ENCODE data around the gene EI24.

EI24 gene

DNA sequence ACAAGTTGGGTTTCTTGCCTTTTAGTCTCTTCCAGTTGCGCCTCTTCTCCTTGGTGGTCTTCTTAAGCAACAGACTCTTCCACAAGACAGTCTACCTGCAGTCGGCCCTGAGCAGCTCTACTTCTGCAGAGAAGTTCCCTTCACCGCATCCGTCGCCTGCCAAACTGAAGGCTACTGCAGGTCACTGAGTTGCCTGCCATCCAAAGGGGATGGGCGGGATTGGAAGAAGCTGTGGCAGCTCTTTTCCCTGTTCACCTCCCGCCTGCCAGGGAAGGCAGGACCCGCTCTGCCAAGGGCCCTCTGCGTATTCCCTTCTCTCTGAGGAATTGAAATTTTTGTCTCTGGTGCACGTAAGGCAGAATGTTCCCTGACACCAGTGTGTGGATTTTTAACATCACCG, 14.2 kb downstream of the EI24 start:
- DNase-seq (ENCODE audit: low read depth), result no peak
- no peaks in the 10 kb centered on the region for H3K27me3 ChIP-seq (replicated peaks; ENCODE audit: control insufficient read depth, insufficient read depth, low read length)
- H3K9me3 ChIP-seq (ENCODE audit: control insufficient read depth, low read length), result no peaks in the 10 kb centered on the region
- H3K4me3 ChIP-seq (ENCODE audit: low read length), result no peak overlapping the region
- no peak overlapping the region for H3K9ac ChIP-seq (ENCODE audit: low read length)
- peaks cover 5% of the 10 kb centered on the region for H3K4me1 ChIP-seq (ENCODE audit: control insufficient read depth, insufficient read depth, low read length)
- H3K36me3 ChIP-seq (ENCODE audit: control insufficient read depth, insufficient read depth, low read length, severe bottlenecking), result peaks cover 62% of the 10 kb centered on the region

DNA sequence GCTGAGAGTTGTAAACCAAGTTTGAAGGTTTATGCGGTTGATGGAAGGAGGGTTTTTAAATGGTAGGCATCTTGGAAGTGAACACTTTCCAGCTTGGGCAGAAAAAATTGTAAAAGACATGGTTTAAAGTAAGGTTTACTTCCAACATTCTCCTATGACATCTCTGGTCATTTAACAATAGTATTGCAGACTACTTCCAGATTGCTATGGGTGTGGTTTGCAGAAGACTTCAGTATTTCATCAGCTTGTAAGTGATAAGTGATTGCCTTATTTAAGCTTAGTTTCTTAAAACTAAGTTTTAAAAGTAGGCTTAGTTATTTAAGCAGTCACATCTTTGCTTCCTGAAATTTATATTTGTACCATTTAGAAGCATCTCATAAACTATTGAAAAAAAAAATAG, 16.2 kb downstream of the EI24 start:
- Histone ChIP-seq H3K9ac (ENCODE audit: low read length) (no peak overlapping the region), H3K9me3 (ENCODE audit: control insufficient read depth, low read length) (no peaks in the 10 kb centered on the region), H3K36me3 (ENCODE audit: control insufficient read depth, insufficient read depth, low read length, severe bottlenecking) (peaks cover 42% of the 10 kb centered on the region), H3K27me3 (replicated peaks; ENCODE audit: control insufficient read depth, insufficient read depth, low read length) (no peaks in the 10 kb centered on the region), H3K4me3 (ENCODE audit: low read length) (no peak overlapping the region), H3K4me1 (ENCODE audit: control insufficient read depth, insufficient read depth, low read length) (peaks cover 5% of the 10 kb centered on the region)
- peak; percentile 13 for DNase-seq (ENCODE audit: low read depth)

DNA sequence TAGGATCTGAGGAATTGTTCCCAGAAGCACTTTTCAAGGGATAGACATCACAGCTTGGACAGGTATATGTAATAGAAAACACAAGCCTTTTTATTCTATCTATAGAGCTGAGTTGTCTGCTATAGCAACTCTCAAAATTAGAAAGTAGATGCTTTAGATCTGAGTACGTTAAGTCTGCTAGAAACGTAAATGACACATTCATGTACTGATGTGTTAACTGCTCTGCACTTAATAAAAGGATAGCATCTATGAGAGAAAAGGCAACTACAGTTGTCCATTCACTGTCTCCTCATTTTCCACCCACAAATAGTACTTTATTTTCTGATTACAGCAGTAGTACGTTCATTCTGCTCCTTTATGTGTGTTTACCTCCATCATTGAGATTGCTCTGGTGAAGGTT, 17.3 kb downstream of the EI24 start:
- Histone ChIP-seq H3K9ac (ENCODE audit: low read length) (no peak overlapping the region), H3K4me1 (ENCODE audit: control insufficient read depth, insufficient read depth, low read length) (peaks cover 5% of the 10 kb centered on the region), H3K27me3 (replicated peaks; ENCODE audit: control insufficient read depth, insufficient read depth, low read length) (no peaks in the 10 kb centered on the region), H3K9me3 (ENCODE audit: control insufficient read depth, low read length) (no peaks in the 10 kb centered on the region), H3K36me3 (ENCODE audit: control insufficient read depth, insufficient read depth, low read length, severe bottlenecking) (peaks cover 33% of the 10 kb centered on the region), H3K4me3 (ENCODE audit: low read length) (no peak overlapping the region)
- no peak for DNase-seq (ENCODE audit: low read depth)

DNA sequence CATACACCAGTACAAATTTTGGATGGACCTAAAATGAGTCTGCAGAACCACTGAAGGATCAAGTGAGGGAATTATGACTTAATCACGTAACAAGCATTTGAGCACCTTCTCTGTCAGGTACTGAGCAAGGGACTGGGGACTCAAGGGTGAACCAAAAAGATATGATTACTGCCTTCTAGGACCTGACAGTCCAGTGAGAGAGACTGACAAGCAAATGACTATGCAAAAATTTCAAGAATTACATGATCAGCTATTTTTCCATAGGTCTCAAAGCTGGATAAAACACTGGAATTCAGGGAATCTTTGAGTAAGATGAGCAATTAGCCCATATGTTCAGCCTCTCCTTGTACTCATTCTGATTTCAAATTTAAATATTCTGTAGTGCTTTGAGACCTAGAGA, 18.2 kb downstream of the EI24 start:
- Histone ChIP-seq H3K9me3 (ENCODE audit: control insufficient read depth, low read length) (no peaks in the 10 kb centered on the region), H3K36me3 (ENCODE audit: control insufficient read depth, insufficient read depth, low read length, severe bottlenecking) (peaks cover 24% of the 10 kb centered on the region), H3K27me3 (replicated peaks; ENCODE audit: control insufficient read depth, insufficient read depth, low read length) (no peaks in the 10 kb centered on the region), H3K4me1 (ENCODE audit: control insufficient read depth, insufficient read depth, low read length) (peaks cover 5% of the 10 kb centered on the region), H3K4me3 (ENCODE audit: low read length) (no peak overlapping the region), H3K9ac (ENCODE audit: low read length) (no peak overlapping the region)
- no peak for DNase-seq (ENCODE audit: low read depth)

DNA sequence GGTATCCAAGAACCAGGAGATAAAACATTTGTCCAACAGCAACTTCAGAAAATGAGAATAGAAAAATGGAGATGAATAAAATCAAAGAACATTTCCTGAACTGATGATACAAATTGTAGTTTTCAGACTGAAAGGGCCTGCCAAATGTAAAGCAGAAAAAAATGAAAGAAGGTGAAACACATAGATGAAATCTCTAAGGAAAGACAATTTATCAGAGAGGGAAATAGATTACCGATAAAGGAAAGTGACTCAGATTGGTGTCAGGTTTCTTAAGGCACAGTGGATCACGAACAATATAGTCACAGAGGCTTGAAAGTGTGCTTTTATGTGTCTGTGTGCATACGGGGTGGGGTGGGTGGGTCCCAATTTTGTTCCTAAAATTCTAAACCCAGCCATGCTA, 19.2 kb downstream of the EI24 start:
- no peaks in the 10 kb centered on the region for H3K27me3 ChIP-seq (replicated peaks; ENCODE audit: control insufficient read depth, insufficient read depth, low read length)
- DNase-seq (ENCODE audit: low read depth), result peak; percentile 14
- H3K9me3 ChIP-seq (ENCODE audit: control insufficient read depth, low read length), result no peaks in the 10 kb centered on the region

DNA sequence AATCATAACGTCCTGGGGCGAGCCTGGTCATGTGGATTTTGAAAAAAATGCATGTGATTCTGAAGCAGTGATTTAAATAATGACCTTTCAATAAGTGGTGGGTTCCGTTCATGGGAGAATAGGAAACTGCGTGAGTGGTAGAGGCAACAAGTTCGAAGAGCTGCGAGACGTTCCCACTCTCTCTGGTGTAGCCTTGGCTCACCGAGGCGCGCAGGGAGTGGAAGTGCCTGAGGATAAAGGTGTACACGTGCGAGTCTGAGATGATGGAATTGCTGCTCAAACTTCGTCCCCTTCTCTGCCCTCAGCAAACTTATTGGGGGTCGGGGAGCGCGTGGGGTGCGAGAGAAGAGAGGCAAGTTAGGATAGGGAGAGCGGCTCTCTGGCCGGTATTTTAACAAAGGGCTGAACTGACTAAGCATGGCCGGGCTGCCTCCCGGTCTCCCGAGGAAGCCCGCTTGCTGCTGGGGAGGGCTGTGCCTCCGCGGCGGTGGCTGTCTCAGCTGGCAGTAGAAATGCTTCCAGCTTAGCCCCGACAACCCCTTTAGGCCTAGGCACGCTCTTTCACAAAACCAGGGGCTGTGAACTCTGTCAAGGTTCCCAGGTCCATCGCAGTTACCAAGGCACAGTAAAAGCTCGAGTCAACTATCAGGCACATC, 22.5 kb downstream of the EI24 start:
- Histone ChIP-seq H3K9ac (ENCODE audit: low read length) (peak overlapping the region; percentile 94), H3K4me1 (ENCODE audit: control insufficient read depth, insufficient read depth, low read length) (peaks cover 13% of the 10 kb centered on the region), H3K36me3 (ENCODE audit: control insufficient read depth, insufficient read depth, low read length, severe bottlenecking) (peaks cover under 1% of the 10 kb centered on the region), H3K4me3 (ENCODE audit: low read length) (peak overlapping the region; percentile 100), H3K9me3 (ENCODE audit: control insufficient read depth, low read length) (no peaks in the 10 kb centered on the region), H3K27me3 (replicated peaks; ENCODE audit: control insufficient read depth, insufficient read depth, low read length) (no peaks in the 10 kb centered on the region)
- DNase-seq (ENCODE audit: low read depth), result peak; percentile 67

More for the DNA sequence above, 19.2 kb downstream of the EI24 start:
- no peak overlapping the region for H3K4me3 ChIP-seq (ENCODE audit: low read length)
- peaks cover 14% of the 10 kb centered on the region for H3K36me3 ChIP-seq (ENCODE audit: control insufficient read depth, insufficient read depth, low read length, severe bottlenecking)
- no peak overlapping the region for H3K9ac ChIP-seq (ENCODE audit: low read length)
- H3K4me1 ChIP-seq (ENCODE audit: control insufficient read depth, insufficient read depth, low read length), result peaks cover 8% of the 10 kb centered on the region

DNA sequence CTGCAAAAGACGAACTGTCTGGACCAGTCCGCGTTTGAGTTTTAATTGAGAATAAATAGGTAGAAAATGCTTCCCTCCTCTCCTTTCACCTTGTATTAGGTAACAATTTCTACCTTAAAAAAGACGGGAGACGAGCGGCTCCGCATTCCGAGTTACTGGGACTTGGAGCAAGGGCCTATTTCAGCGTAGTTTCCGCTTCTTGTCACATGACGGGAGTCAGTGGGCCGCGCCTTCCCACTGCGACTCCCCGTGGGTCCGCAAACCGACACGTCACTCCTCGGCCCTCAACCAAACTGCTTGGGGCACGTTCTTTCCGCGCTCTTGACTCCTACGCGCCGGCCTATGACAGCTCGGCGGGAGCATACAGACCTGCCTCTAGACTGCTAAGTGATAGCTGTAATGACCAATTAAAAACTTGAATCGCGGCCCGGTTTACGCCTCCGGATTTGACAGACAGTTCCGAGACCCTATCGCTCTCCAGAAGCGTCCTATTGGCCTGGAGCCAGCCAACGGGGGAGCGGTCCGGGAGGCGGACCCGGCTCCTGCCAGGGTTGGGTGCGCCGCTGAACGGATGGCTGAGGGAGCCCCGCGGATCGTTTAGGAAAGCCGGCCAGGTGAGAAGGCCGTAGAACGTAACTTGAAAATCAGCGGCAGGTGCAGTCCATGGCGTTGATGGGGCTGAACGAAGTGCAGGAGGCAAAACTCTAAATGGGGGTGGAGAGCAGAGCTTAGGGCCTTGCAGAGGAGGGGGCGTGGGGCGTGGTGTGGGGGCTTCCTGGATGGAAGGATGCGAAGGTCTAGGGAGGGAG, 23.2 kb downstream of the EI24 start, which contains the start of gene STT3A:
Gene STT3A, plus strand, starts transcription at position 548 of the 809 bp plus-strand sequence. CDS start 3,064 bp downstream, outside the sequence.
- peak; percentile 100 for DNase-seq (ENCODE audit: low read depth)
- Histone ChIP-seq H3K4me1 (ENCODE audit: control insufficient read depth, insufficient read depth, low read length) (peaks cover 13% of the 10 kb centered on the region), H3K36me3 (ENCODE audit: control insufficient read depth, insufficient read depth, low read length, severe bottlenecking) (peaks cover 8% of the 10 kb centered on the region), H3K9ac (ENCODE audit: low read length) (peak within 1 kb of the TSS; percentile 99), H3K9me3 (ENCODE audit: control insufficient read depth, low read length) (no peaks in the 10 kb centered on the region), H3K27me3 (replicated peaks; ENCODE audit: control insufficient read depth, insufficient read depth, low read length) (no peaks in the 10 kb centered on the region), H3K4me3 (ENCODE audit: low read length) (peak within 1 kb of the TSS; percentile 100)

DNA sequence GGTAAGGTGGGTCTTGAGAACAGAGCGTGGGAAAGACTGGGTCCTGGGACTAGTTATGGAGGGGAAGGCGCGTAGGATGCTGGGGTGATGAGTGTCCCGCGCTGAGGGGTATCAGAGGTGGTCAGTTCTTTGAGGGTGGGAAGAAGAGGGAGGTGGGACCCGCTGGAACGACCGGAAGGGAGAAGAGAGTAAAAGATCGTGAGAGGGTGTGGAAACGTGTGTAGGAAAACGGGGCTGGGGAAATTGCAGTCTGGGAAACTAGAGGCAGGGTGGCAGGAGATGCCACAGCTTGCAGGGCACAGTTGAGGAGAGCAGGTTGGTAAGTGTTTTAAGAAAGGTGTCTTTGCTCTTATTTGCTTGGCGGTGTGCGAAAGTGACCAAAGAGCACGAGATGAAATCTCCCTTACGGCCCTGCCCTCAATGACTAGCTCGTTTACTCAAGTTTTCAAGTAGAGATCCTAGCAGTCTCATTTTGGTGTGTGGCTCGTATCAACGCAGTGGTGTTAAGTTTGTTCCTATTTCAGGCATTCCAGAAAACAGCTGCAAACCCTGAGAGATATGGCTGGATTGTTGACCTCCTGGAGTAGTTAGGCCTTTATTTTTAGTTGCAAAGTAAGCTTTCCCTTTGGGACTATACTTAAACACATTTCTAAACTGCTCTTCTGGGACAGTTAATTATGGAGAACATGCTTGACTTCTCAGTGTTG, 24.0 kb downstream of the EI24 start:
- H3K36me3 ChIP-seq (ENCODE audit: control insufficient read depth, insufficient read depth, low read length, severe bottlenecking), result peaks cover 15% of the 10 kb centered on the region
- peak; percentile 67 for DNase-seq (ENCODE audit: low read depth)
- H3K27me3 ChIP-seq (replicated peaks; ENCODE audit: control insufficient read depth, insufficient read depth, low read length), result no peaks in the 10 kb centered on the region
- peak overlapping the region; percentile 99 for H3K9ac ChIP-seq (ENCODE audit: low read length)
- H3K4me3 ChIP-seq (ENCODE audit: low read length), result peak overlapping the region; percentile 100
- no peaks in the 10 kb centered on the region for H3K9me3 ChIP-seq (ENCODE audit: control insufficient read depth, low read length)
- H3K4me1 ChIP-seq (ENCODE audit: control insufficient read depth, insufficient read depth, low read length), result peaks cover 13% of the 10 kb centered on the region

DNA sequence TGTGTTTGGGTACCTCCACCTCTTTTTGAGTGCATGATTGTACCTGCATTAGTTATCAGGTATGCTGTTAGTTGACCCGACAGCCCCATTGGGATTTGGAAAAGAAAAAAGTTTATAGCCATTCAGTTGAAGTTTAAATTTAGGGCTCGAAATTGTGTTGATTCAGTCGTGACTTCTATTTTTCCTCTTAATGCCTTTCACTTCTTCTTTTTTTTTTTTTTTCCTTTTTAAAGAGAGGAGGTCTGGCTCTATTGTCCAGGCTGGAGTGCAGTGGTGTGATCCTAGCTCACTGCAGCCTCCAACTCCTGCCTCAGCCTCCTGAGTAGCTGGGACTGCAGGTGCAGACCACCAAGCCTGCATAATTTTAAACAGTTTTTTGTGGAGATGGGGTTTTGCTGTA, 25.7 kb downstream of the EI24 start:
- Histone ChIP-seq H3K9me3 (ENCODE audit: control insufficient read depth, low read length) (no peaks in the 10 kb centered on the region), H3K36me3 (ENCODE audit: control insufficient read depth, insufficient read depth, low read length, severe bottlenecking) (peaks cover 26% of the 10 kb centered on the region), H3K4me1 (ENCODE audit: control insufficient read depth, insufficient read depth, low read length) (peaks cover 13% of the 10 kb centered on the region), H3K9ac (ENCODE audit: low read length) (no peak overlapping the region), H3K27me3 (replicated peaks; ENCODE audit: control insufficient read depth, insufficient read depth, low read length) (no peaks in the 10 kb centered on the region), H3K4me3 (ENCODE audit: low read length) (no peak overlapping the region)
- DNase-seq (ENCODE audit: low read depth), result no peak

DNA sequence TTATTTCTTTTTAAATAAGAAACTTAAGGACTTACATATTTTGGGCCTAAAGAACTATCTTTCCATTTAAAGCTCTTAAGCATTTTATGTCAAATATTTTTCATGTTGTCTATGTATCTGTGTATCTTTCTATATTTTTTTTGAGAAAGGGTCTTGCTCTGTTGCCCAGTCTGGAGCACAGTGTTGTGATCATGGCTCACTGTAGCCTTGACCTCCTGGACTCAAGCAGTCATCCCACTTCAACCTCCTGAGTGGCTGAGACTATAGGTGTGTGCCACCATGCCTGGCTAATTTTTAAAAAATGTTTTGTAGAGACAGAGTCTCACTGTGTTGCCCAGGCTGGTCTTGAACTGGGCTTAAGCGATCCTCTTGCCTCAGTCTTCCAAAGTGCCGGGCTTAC, 31.4 kb downstream of the EI24 start:
- no peak overlapping the region for H3K4me3 ChIP-seq (ENCODE audit: low read length)
- H3K9me3 ChIP-seq (ENCODE audit: control insufficient read depth, low read length), result no peaks in the 10 kb centered on the region
- no peaks in the 10 kb centered on the region for H3K4me1 ChIP-seq (ENCODE audit: control insufficient read depth, insufficient read depth, low read length)
- no peak for DNase-seq (ENCODE audit: low read depth)
- H3K9ac ChIP-seq (ENCODE audit: low read length), result no peak overlapping the region
- no peaks in the 10 kb centered on the region for H3K27me3 ChIP-seq (replicated peaks; ENCODE audit: control insufficient read depth, insufficient read depth, low read length)
- peaks cover 73% of the 10 kb centered on the region for H3K36me3 ChIP-seq (ENCODE audit: control insufficient read depth, insufficient read depth, low read length, severe bottlenecking)

DNA sequence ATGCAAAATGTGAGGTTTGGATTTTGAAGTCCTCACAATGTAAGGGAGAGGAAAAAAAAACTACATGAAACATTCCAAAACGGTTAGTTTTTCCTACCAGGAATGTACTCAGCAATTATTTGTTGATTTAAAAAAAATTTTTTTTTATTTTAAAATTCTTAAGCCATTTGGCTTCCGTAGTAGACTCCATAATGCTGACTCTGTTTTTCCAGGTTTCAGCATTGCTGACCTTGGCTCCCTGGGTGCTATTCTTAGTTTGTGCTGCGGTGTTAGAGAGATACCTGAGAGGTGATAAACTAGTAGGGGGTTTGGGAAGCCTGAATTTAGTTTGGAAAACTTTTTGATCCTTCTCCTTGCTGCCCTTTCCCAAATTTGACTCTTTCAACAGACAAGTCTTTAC, 33.9 kb downstream of the EI24 start:
- H3K9ac ChIP-seq (ENCODE audit: low read length), result no peak overlapping the region
- H3K4me3 ChIP-seq (ENCODE audit: low read length), result no peak overlapping the region
- H3K27me3 ChIP-seq (replicated peaks; ENCODE audit: control insufficient read depth, insufficient read depth, low read length), result no peaks in the 10 kb centered on the region
- peaks cover 84% of the 10 kb centered on the region for H3K36me3 ChIP-seq (ENCODE audit: control insufficient read depth, insufficient read depth, low read length, severe bottlenecking)
- H3K9me3 ChIP-seq (ENCODE audit: control insufficient read depth, low read length), result no peaks in the 10 kb centered on the region
- H3K4me1 ChIP-seq (ENCODE audit: control insufficient read depth, insufficient read depth, low read length), result no peaks in the 10 kb centered on the region
- DNase-seq (ENCODE audit: low read depth), result peak; percentile 62
